HL-60 (cell line): ENCODE data around the gene ATRN.

Experiments used
- DNase-seq, 2 experiments: peaks; one replicate each; pipeline ENCODE4 v3.0.0-alpha.2; 2010 to 2020; ENCODE audit warnings: low read depth in 1 of 2, low spot score in 1 of 2
- H3K27ac ChIP-seq: fragments of 250-450 bp; sonication (Bioruptor Pico); replicated peaks from 2 replicates; pipeline ENCODE4 v1.5.1; 2020; ENCODE audit warnings: mild to moderate bottlenecking, moderate library complexity
- H3K27me3 ChIP-seq: fragments of 250-450 bp; sonication (Bioruptor Pico); 2 replicates; pipeline ENCODE4 v1.5.1; 2021; ENCODE audit warnings: mild to moderate bottlenecking, moderate library complexity; ENCODE audit not compliant: insufficient read depth, poor library complexity, severe bottlenecking
- H3K4me3 ChIP-seq: replicated peaks from 2 replicates; pipeline ENCODE4 v1.5.1; 2011; ENCODE audit warnings: mild to moderate bottlenecking, control low read depth, low read length; ENCODE audit not compliant: insufficient read depth
- CTCF ChIP-seq: IDR thresholded peaks from one replicate; pipeline ENCODE4 v1.5.1; 2011; ENCODE audit warnings: low read length, control low read depth, inconsistent platforms; ENCODE audit not compliant: insufficient read depth
- GABPA ChIP-seq: IDR thresholded peaks from 2 replicates; pipeline ENCODE4 v1.6.1; 2012; ENCODE audit warnings: low read depth
- POLR2AphosphoS5 ChIP-seq: IDR thresholded peaks from 2 replicates; pipeline ENCODE4 v1.6.1; 2012; ENCODE audit warnings: low read depth
- REST ChIP-seq: IDR thresholded peaks from 2 replicates; pipeline ENCODE4 v1.6.1; 2012; ENCODE audit warnings: low read depth; ENCODE audit not compliant: insufficient replicate concordance
- SPI1 ChIP-seq: IDR thresholded peaks from 2 replicates; pipeline ENCODE4 v1.6.1; 2012; ENCODE audit warnings: low read depth, mild to moderate bottlenecking, borderline replicate concordance

The ATRN gene

DNA sequence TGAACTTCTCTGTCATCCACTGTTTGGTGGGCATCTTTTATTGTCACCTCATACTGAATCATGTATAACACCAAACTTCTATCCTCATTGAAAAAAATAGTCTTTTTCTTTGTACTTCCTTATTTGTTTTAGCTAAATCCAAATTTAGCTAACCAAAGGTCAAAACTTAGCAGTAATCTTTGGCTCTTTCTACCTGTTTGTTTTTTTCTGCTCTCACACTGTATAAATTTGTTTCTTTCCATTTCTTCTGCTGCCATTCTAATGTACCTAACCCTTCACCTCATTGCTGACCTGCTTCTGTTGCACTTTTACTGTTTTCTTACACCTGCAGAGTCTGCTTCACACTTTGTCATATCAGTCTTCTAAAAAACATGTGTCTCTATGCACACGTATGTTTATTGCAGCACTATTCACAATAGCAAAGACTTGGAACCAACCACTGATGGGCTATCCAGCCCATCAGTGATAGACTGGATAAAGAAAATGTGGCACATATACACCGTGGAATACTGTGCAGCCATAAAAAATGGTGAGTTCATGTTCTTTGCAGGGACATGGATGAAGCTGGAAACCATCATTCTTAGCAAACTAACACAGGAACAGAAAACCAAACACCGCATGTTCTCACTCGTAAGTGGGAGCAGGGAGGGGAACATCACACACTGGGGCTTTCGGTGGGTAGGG lies 7.2 kb downstream of the ATRN start:
- no peaks in the 10 kb centered on the region for H3K27me3 ChIP-seq
- H3K27ac ChIP-seq: no peak overlapping the region
- TF ChIP-seq SPI1: no peak
- no peak overlapping the region for H3K4me3 ChIP-seq
- no peak for DNase-seq

DNA sequence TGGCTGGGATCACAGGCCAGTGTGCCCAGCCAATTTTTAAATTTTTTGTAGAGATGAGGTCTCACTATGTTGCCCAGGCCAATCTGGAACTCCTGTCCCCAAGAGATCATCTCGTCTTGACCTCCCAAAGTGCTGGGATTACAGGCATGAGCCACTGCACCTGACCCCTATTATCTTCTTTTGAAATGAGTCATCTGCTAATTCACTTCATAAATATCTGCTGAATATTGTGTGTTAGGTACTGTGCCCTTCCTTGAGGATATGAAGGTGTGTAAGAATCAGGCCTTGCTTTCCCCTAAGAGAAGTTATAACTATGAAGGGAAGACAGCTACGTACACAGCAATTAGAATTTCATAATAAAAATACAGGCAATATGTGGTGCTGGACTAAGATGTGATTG lies 8.2 kb downstream of the ATRN start:
- TF ChIP-seq POLR2AphosphoS5: no peak
- no peak for TF ChIP-seq SPI1
- TF ChIP-seq GABPA: no peak
- no peak for TF ChIP-seq REST
- no peak for TF ChIP-seq CTCF
- H3K27me3 ChIP-seq: no peaks in the 10 kb centered on the region

DNA sequence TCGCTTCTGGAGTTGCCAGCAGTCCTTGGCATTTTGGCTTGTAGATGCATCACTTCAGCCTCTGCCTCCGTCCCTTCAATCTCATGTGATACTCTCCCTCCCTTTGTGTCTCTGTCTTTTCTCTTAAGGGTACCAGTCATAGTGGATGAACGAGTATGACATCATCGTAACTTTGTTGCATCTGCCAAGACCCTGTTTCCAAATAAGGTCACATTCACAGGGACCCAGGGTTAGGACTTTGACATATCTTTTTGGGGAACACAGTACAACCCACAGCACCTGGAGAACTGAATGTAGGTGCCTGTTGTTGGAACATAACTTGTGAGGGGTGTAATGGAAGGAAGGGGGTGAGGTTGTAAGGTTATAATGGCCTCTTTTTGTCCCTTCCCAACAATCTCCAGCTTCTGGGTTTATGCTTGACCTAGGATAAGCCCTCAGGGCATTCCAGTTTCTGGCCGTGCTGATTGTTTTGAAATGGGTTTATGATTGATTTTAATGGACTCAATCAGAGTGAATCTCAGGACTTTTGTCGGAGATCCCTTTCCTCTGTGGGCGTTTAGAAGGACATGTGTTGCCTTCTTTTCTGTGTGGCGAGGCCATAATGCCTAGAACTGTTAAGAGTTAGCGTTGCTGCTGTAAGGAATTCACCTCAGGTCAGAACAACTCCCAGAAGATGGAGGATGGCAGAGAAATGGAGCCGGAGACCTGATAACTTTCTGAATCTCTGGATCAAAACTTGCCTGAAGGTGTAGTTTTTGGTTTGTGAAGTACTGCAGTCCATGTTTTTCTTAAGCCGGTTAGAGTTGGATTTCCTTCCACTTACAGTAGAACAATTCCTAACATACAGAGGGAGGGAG lies 9.2 kb downstream of the ATRN start:
- Histone ChIP-seq H3K27ac (no peak overlapping the region), H3K4me3 (no peak overlapping the region), H3K27me3 (no peaks in the 10 kb centered on the region)
- TF ChIP-seq POLR2AphosphoS5: no peak
- no peak for TF ChIP-seq GABPA
- no peak for TF ChIP-seq REST
- no peak for TF ChIP-seq SPI1
- TF ChIP-seq CTCF: no peak
- no peak for DNase-seq

More for the DNA sequence above, 8.2 kb downstream of the ATRN start:
- H3K27ac ChIP-seq: no peak overlapping the region
- H3K4me3 ChIP-seq: no peak overlapping the region
- DNase-seq: no peak

- TF ChIP-seq POLR2AphosphoS5: no peak
- no peak for TF ChIP-seq CTCF
- no peak for TF ChIP-seq REST
- TF ChIP-seq SPI1: no peak
- no peak for TF ChIP-seq GABPA
- Histone ChIP-seq H3K27ac (no peak overlapping the region), H3K4me3 (no peak overlapping the region), H3K27me3 (no peaks in the 10 kb centered on the region)
- no peak for DNase-seq
Measured at GRCh38 chr20:3483309-3483708, 12.5 kb downstream of the ATRN start.
